ENCODE results near the gene C1orf174. TPM values are rescaled to one million over a fixed set of nuclear protein-coding genes. Genes with fewer than 3 reads are reported as not detected.

C1orf174 gene
- total and polyA plus RNA-seq, 2 of the 4 experiments (the other 2 are of a cell fraction), result 26.7 to 45.7 TPM

- Histone ChIP-seq H3K9ac (ENCODE audit: low read depth, low read length) (no peak overlapping the region), H2BK20ac (ENCODE audit: low read depth, low read length) (no peak overlapping the region), H2AK5ac (ENCODE audit: low read depth, low read length) (no peak overlapping the region), H3K4ac (ENCODE audit: low read depth, low read length) (no peak overlapping the region), H4K8ac (ENCODE audit: low read depth in 2 of 2, low read length in 2 of 2) (no peak overlapping the region), H3K9me3 (ENCODE audit: control insufficient read depth, insufficient read depth, low read length) (no peaks in the 10 kb centered on the region), H2BK5ac (ENCODE audit: low read depth, low read length, poor library complexity, severe bottlenecking) (no peak overlapping the region), H3K9me1 (ENCODE audit: insufficient read depth, low read length) (no peaks in the 10 kb centered on the region), H4K91ac (ENCODE audit: insufficient read depth, low read depth, low read length) (no peak overlapping the region), H3K23ac (ENCODE audit: low read depth, low read length) (no peak overlapping the region), H2BK15ac (ENCODE audit: low read depth, low read length) (no peak overlapping the region), H3K14ac (replicated peaks; ENCODE audit: low read depth, low read length) (no peak overlapping the region), H3K56ac (ENCODE audit: extremely low read depth, insufficient read depth, low read length) (no peak overlapping the region), H3K36me3 (ENCODE audit: control insufficient read depth, insufficient read depth, low read length) (no peaks in the 10 kb centered on the region), H3K27ac (ENCODE audit: insufficient read depth, low read length) (no peak overlapping the region), H3K4me2 (ENCODE audit: low read depth, low read length) (no peak overlapping the region), H3K79me1 (ENCODE audit: low read depth in 1 of 2, low read length in 2 of 2) (no peaks in the 10 kb centered on the region), H2AFZ (replicated peaks; ENCODE audit: low read length, poor library complexity) (no peak overlapping the region), H2AK9ac (replicated peaks; ENCODE audit: low read depth, low read length, poor library complexity) (no peak overlapping the region), H4K5ac (ENCODE audit: low read depth, low read length) (no peak overlapping the region), H3K27me3 (ENCODE audit: control insufficient read depth, insufficient read depth, low read length) (no peaks in the 10 kb centered on the region; the same call in 1 of the 2 replicates), H3K18ac (ENCODE audit: low read depth, low read length) (no peak overlapping the region), H3K4me3 (ENCODE audit: insufficient read depth, low read depth, low read length) (no peak overlapping the region), H2BK120ac (ENCODE audit: low read depth, low read length) (no peak overlapping the region), H3K4me1 (ENCODE audit: control insufficient read depth, insufficient read depth, low read length) (no peaks in the 10 kb centered on the region), H4K20me1 (ENCODE audit: insufficient read depth, low read length) (no peaks in the 10 kb centered on the region)
- intact Hi-C loops (cut with micrococcal nuclease), result no loop called here
- POLR2A ChIA-PET (ENCODE audit: unreplicated experiment), result no interaction called here
- 28% methylated on average over 3 of the region's 5 CpGs; no CpG with 5 or more reads in 1 of the 2 experiments for WGBS, 2 experiments (ENCODE audit: extremely low coverage in 2 of 2, insufficient read length in 1 of 2)
- TF ChIP-seq FOS (IDR thresholded peaks at IDR 0.05; ENCODE audit: low read depth, low read length) (no peak), NFE2L2 (IDR thresholded peaks at IDR 0.05; ENCODE audit: low read depth, low read length) (no peak), RAD21 (IDR thresholded peaks at IDR 0.05; ENCODE audit: low read length) (no peak), CEBPB (IDR thresholded peaks at IDR 0.05; ENCODE audit: low read depth, low read length) (no peak), RCOR1 (IDR thresholded peaks at IDR 0.05; ENCODE audit: insufficient replicate concordance, low read length) (no peak), BHLHE40 (IDR thresholded peaks at IDR 0.05; ENCODE audit: low read depth, low read length) (no peak), MAFK (IDR thresholded peaks at IDR 0.05; ENCODE audit: low read depth, low read length) (no peak), ELK1 (IDR thresholded peaks at IDR 0.05; ENCODE audit: borderline replicate concordance, low read depth, low read length) (no peak), RFX5 (IDR thresholded peaks at IDR 0.05; ENCODE audit: low read depth, low read length) (no peak), CTCF (conservative IDR thresholded peaks at IDR 0.05; ENCODE audit: low read depth, low read length) (no peak), MXI1 (IDR thresholded peaks at IDR 0.05; ENCODE audit: borderline replicate concordance, low read depth, low read length) (no peak), USF2 (IDR thresholded peaks at IDR 0.05; ENCODE audit: low read depth, low read length) (no peak), POLR2A (IDR thresholded peaks at IDR 0.05; ENCODE audit: low read depth, low read length) (no peak), MAZ (IDR thresholded peaks at IDR 0.05; ENCODE audit: borderline replicate concordance, low read depth, low read length) (no peak), SMC3 (IDR thresholded peaks at IDR 0.05; ENCODE audit: low read depth, low read length) (no peak), CHD1 (IDR thresholded peaks at IDR 0.05; ENCODE audit: low read depth, low read length) (no peak)
- BruUV-seq (replicated peaks), result no TSS peak
- dilution Hi-C loops (cut with HindIII; ENCODE audit: low sequenced_read_pairs, unreplicated experiment), result no loop called here
- CTCF ChIA-PET, result no interaction called here
- in situ Hi-C loops (cut with MboI; ENCODE audit: low sequenced_read_pairs), result loop anchor here (25.0 kb wide), 1 partner anchor 1993 kb away; no protein-coding TSS in a partner anchor
- DNase-seq (no peak), ATAC-seq (ENCODE audit: low read depth) (no peak)
Measured at GRCh38 chr1:3919706-3920105, 19.6 kb upstream of the C1orf174 start.

Data from IMR-90 (cell line).